Activated CD4-positive, alpha-beta T cell treated with anti-CD3 and anti-CD28 coated beads for 36 hours (primary cell): ENCODE measurements around the gene DIP2C. TPM values are rescaled to one million over a fixed set of nuclear protein-coding genes. Genes with fewer than 3 reads are reported as not detected.

Experiments used
- ATAC-seq: fragments of 200-7000 bp; cut with Tn5 transposase; one replicate; pipeline ENCODE4 v1.10.0; 2021; ENCODE audit warnings: mild to moderate bottlenecking, moderate library complexity
- CTCF ChIA-PET: fragments of 350-600 bp; sonication (Branson Sonifier 250); formaldehyde crosslinking; loops from one replicate; lab custom pipeline; 2021; ENCODE audit warnings: antibody characterized with exemption; lab: Charles Lee
- POLR2A ChIA-PET: fragments of 350-600 bp; sonication (Branson Sonifier 250); formaldehyde crosslinking; loops from one replicate; lab custom pipeline; 2021; ENCODE audit warnings: antibody characterized with exemption, inconsistent platforms; lab: Charles Lee
- DNase-seq: peaks from one replicate; pipeline ENCODE4 v3.0.0-alpha.2; 2020
- H3K27ac Mint-ChIP-seq: one replicate; pipeline ENCODE4 v1.8.0; 2021; ENCODE audit warnings: mixed read lengths
- H3K27me3 Mint-ChIP-seq: one replicate; pipeline ENCODE4 v1.8.0; 2021; ENCODE audit warnings: mixed read lengths
- H3K36me3 Mint-ChIP-seq: one replicate; pipeline ENCODE4 v1.8.0; 2021; ENCODE audit warnings: low read depth, mixed read lengths
- H3K4me1 Mint-ChIP-seq: one replicate; pipeline ENCODE4 v1.8.0; 2021; ENCODE audit warnings: mixed read lengths
- H3K4me3 Mint-ChIP-seq: one replicate; pipeline ENCODE4 v1.8.0; 2021; ENCODE audit warnings: mild to moderate bottlenecking, moderate library complexity, mixed read lengths
- H3K9me3 Mint-ChIP-seq: one replicate; pipeline ENCODE4 v1.8.0; 2021; ENCODE audit warnings: low read depth, mixed read lengths
- intact Hi-C, 2 experiments: fragments of 100-400 bp; cut with DNase I in 1 of 2; cut with micrococcal nuclease in 1 of 2; formaldehyde crosslinking; loops; one replicate each; pipeline versions ENCODE4 v1.14.2 to v1.15.1; 2022 to 2024; cut with DNase I, micrococcal nuclease
- total RNA-seq, 2 experiments: library from RNA; stranded (reverse); gene quantifications; one replicate each; pipeline ENCODE4 v1.2.3, GENCODE V29; 2021

Gene DIP2C
- total RNA-seq, 2 experiments from 2014 or later: 0.76 to 0.94 TPM

GRCh38 chr10:692682-693351, 3.3 kb upstream of the DIP2C start:
- Mint-ChIP-seq H3K4me1 (peaks cover 4% of the 10 kb centered on the region), H3K27me3 (peaks cover 41% of the 10 kb centered on the region), H3K27ac (no peak overlapping the region), H3K9me3 (no peaks in the 10 kb centered on the region), H3K4me3 (no peak overlapping the region), H3K36me3 (no peaks in the 10 kb centered on the region)
- intact Hi-C loops: no loop called here
- no peak for ATAC-seq
- no peak for DNase-seq
- ChIA-PET POLR2A (no interaction called here), CTCF (no interaction called here)

GRCh38 chr10:691216-691615, 1.7 kb upstream of the DIP2C start:
- Mint-ChIP-seq H3K4me1 (peaks cover 4% of the 10 kb centered on the region), H3K36me3 (no peaks in the 10 kb centered on the region), H3K4me3 (no peak overlapping the region), H3K27ac (no peak overlapping the region), H3K27me3 (peaks cover 49% of the 10 kb centered on the region), H3K9me3 (no peaks in the 10 kb centered on the region)
- ATAC-seq (no peak), DNase-seq (no peak)
- intact Hi-C loops: no loop called here
- CTCF ChIA-PET: no interaction called here
- POLR2A ChIA-PET: no interaction called here

GRCh38 chr10:690372-691161, 1.1 kb upstream of the DIP2C start:
- no peaks in the 10 kb centered on the region for H3K36me3 Mint-ChIP-seq
- H3K4me3 Mint-ChIP-seq: peak overlapping the region; percentile 51
- no peaks in the 10 kb centered on the region for H3K9me3 Mint-ChIP-seq
- peak; percentile 33 for DNase-seq
- no peak overlapping the region for H3K27ac Mint-ChIP-seq
- ChIA-PET CTCF (no interaction called here), POLR2A (no interaction called here)
- intact Hi-C loops: no loop called here
- no peak for ATAC-seq
- peaks cover 4% of the 10 kb centered on the region for H3K4me1 Mint-ChIP-seq
- H3K27me3 Mint-ChIP-seq: peaks cover 46% of the 10 kb centered on the region

- DNase-seq (no peak), ATAC-seq (no peak)
- ChIA-PET CTCF (no interaction called here), POLR2A (no interaction called here)
- intact Hi-C loops: no loop called here
- Mint-ChIP-seq H3K9me3 (no peaks in the 10 kb centered on the region), H3K4me3 (no peak overlapping the region), H3K27me3 (peaks cover 46% of the 10 kb centered on the region), H3K27ac (no peak overlapping the region), H3K4me1 (peaks cover 4% of the 10 kb centered on the region), H3K36me3 (no peaks in the 10 kb centered on the region)
Observed at GRCh38 chr10:689121-689451, 382 bp downstream of the DIP2C start.

GRCh38 chr10:688312-689120, 952 bp downstream of the DIP2C start:
- H3K4me1 Mint-ChIP-seq: peaks cover 4% of the 10 kb centered on the region

GRCh38 chr10:687583-688311, 1.7 kb downstream of the DIP2C start:
- no peak for ATAC-seq

More at GRCh38 chr10:688312-689120, 952 bp downstream of the DIP2C start:
- Mint-ChIP-seq H3K27ac (no peak overlapping the region), H3K4me3 (peak overlapping the region; percentile 10), H3K9me3 (no peaks in the 10 kb centered on the region), H3K36me3 (no peaks in the 10 kb centered on the region), H3K27me3 (peaks cover 43% of the 10 kb centered on the region)
- intact Hi-C loops: no loop called here
- ChIA-PET POLR2A (no interaction called here), CTCF (no interaction called here)
- ATAC-seq (no peak), DNase-seq (peak; percentile 12)

GRCh38 chr10:686155-686931, 3.1 kb downstream of the DIP2C start:
- intact Hi-C loops: no loop called here
- DNase-seq (no peak), ATAC-seq (no peak)
- no peaks in the 10 kb centered on the region for H3K36me3 Mint-ChIP-seq
- H3K9me3 Mint-ChIP-seq: no peaks in the 10 kb centered on the region
- CTCF ChIA-PET: no interaction called here
- H3K4me1 Mint-ChIP-seq: peaks cover 4% of the 10 kb centered on the region
- H3K4me3 Mint-ChIP-seq: no peak overlapping the region
- POLR2A ChIA-PET: no interaction called here
- H3K27ac Mint-ChIP-seq: no peak overlapping the region
- peaks cover 31% of the 10 kb centered on the region for H3K27me3 Mint-ChIP-seq

More at GRCh38 chr10:687583-688311, 1.7 kb downstream of the DIP2C start:
- Mint-ChIP-seq H3K36me3 (no peaks in the 10 kb centered on the region), H3K4me1 (peaks cover 4% of the 10 kb centered on the region), H3K27ac (no peak overlapping the region), H3K27me3 (peaks cover 39% of the 10 kb centered on the region), H3K4me3 (no peak overlapping the region), H3K9me3 (no peaks in the 10 kb centered on the region)
- DNase-seq: no peak
- POLR2A ChIA-PET: no interaction called here
- CTCF ChIA-PET: no interaction called here
- intact Hi-C loops: no loop called here

GRCh38 chr10:685613-686012, 3.9 kb downstream of the DIP2C start:
- Mint-ChIP-seq H3K36me3 (no peaks in the 10 kb centered on the region), H3K27me3 (peaks cover 26% of the 10 kb centered on the region)
- POLR2A ChIA-PET: no interaction called here

GRCh38 chr10:683448-684071, 5.9 kb downstream of the DIP2C start:
- no peak for DNase-seq
- no peak overlapping the region for H3K27ac Mint-ChIP-seq
- H3K27me3 Mint-ChIP-seq: peaks cover 20% of the 10 kb centered on the region
- POLR2A ChIA-PET: no interaction called here
- no peaks in the 10 kb centered on the region for H3K9me3 Mint-ChIP-seq
- intact Hi-C loops: no loop called here
- CTCF ChIA-PET: no interaction called here
- no peak for ATAC-seq
- H3K4me3 Mint-ChIP-seq: no peak overlapping the region
- H3K36me3 Mint-ChIP-seq: no peaks in the 10 kb centered on the region
- H3K4me1 Mint-ChIP-seq: no peaks in the 10 kb centered on the region

More at GRCh38 chr10:685613-686012, 3.9 kb downstream of the DIP2C start:
- ATAC-seq (no peak), DNase-seq (no peak)
- Mint-ChIP-seq H3K4me3 (no peak overlapping the region), H3K27ac (no peak overlapping the region), H3K9me3 (no peaks in the 10 kb centered on the region), H3K4me1 (peaks cover 4% of the 10 kb centered on the region)
- intact Hi-C loops: no loop called here
- CTCF ChIA-PET: no interaction called here

- no peak overlapping the region for H3K4me3 Mint-ChIP-seq
- no peaks in the 10 kb centered on the region for H3K36me3 Mint-ChIP-seq
- H3K4me1 Mint-ChIP-seq: no peaks in the 10 kb centered on the region
- CTCF ChIA-PET: no interaction called here
- H3K27me3 Mint-ChIP-seq: peaks cover 14% of the 10 kb centered on the region
- H3K9me3 Mint-ChIP-seq: no peaks in the 10 kb centered on the region
- intact Hi-C loops: no loop called here
- no peak for ATAC-seq
- H3K27ac Mint-ChIP-seq: no peak overlapping the region
- POLR2A ChIA-PET: no interaction called here
- DNase-seq: no peak
Observed at GRCh38 chr10:682931-683447, 6.5 kb downstream of the DIP2C start.
